PFSK-1 (cell line): Measurements from ENCODE around the gene FCSK.

Experiments
- FOXP2 ChIP-seq: optimal IDR thresholded peaks from 2 replicates; pipeline ENCODE3; 2011; ENCODE audit warnings: borderline replicate concordance, control low read depth, inconsistent platforms; ENCODE audit not compliant: insufficient read depth; ENCODE audit errors: extremely low read length, extremely low read depth
- POLR2AphosphoS5 ChIP-seq: IDR thresholded peaks from 2 replicates; pipeline ENCODE4 v1.6.1; 2012; ENCODE audit warnings: low read depth, mild to moderate bottlenecking, control low read depth, low read length, moderate library complexity
- REST ChIP-seq, 2 experiments: IDR thresholded peaks; 2 replicates each; pipeline versions ENCODE4 v1.6.1 to v1.8.0; 2011 to 2012; ENCODE audit warnings: low read depth in 2 of 2, low read length in 2 of 2, control low read depth in 1 of 2, inconsistent platforms in 1 of 2, mild to moderate bottlenecking in 1 of 2, moderate library complexity in 1 of 2; ENCODE audit not compliant: insufficient read depth in 1 of 2
- SIN3A ChIP-seq: IDR thresholded peaks from 2 replicates; pipeline ENCODE4 v1.6.1; 2012; ENCODE audit warnings: mild to moderate bottlenecking, low read length, moderate library complexity, borderline replicate concordance; ENCODE audit not compliant: insufficient read depth

GRCh38 chr16:70421014-70421413 lies 33.4 kb upstream of the FCSK start:
- TF ChIP-seq REST (IDR thresholded peaks at IDR 0.05; ENCODE audit: insufficient read depth in 1 of 2, low read depth in 2 of 2, low read length in 2 of 2) (no peak), POLR2AphosphoS5 (no peak), FOXP2 (no peak), SIN3A (no peak)
